Endothelial cell of umbilical vein (primary cell): ENCODE results near the gene GRAMD1B. TPM values are rescaled to one million over a fixed set of nuclear protein-coding genes. Genes with fewer than 3 reads are reported as not detected.

Source experiments
- BruUV-seq: library from RNA; stranded (reverse); fragments of 400-500 nt; replicated peaks from 2 replicates; lab custom pipeline; 2021; lab: Mats Ljungman, UMichigan
- CTCF ChIA-PET: fragments of 300-600, 350-600 bp; sonication (Branson Sonifier 250); formaldehyde crosslinking; loops from one replicate; lab custom pipeline; 2021; ENCODE audit warnings: antibody characterized with exemption, inconsistent platforms; lab: Charles Lee
- POLR2A ChIA-PET: fragments of 300-600, 350-600 bp; sonication (Branson Sonifier 250); formaldehyde crosslinking; loops from one replicate; lab custom pipeline; 2021; ENCODE audit warnings: antibody characterized with exemption, inconsistent platforms; lab: Charles Lee
- DNase-seq: peaks from one replicate; pipeline ENCODE4 v3.0.0-alpha.2; 2011; ENCODE audit warnings: low read depth, low spot score
- FAIRE-seq: peaks from 2 replicates; lab custom pipeline; 2011; peaks lifted over from hg19 to GRCh38; lab: Jason Lieb, UNC
- H2AFZ ChIP-seq: 2 replicates; pipeline ENCODE4 v1.6.0; 2012; ENCODE audit warnings: low read depth, low read length, control low read depth, inconsistent platforms
- H3K27ac ChIP-seq: 2 replicates; pipeline ENCODE4 v1.5.1; 2011; ENCODE audit warnings: low read depth, mild to moderate bottlenecking, control low read depth, low read length, moderate library complexity; ENCODE audit not compliant: insufficient read depth
- H3K27me3 ChIP-seq, 2 experiments: 2 replicates each; pipeline versions ENCODE4 v1.6.0 to v1.6.1; 2011; ENCODE audit warnings: low read length in 2 of 2, mixed read lengths in 1 of 2; ENCODE audit not compliant: control insufficient read depth in 2 of 2, insufficient read depth in 2 of 2
- H3K36me3 ChIP-seq, 2 experiments: 2 replicates in 1 of 2; 3 replicates in 1 of 2; pipeline ENCODE4 v1.5.1; 2011; ENCODE audit warnings: low read length in 2 of 2, mild to moderate bottlenecking in 1 of 2, moderate library complexity in 1 of 2; ENCODE audit not compliant: control insufficient read depth in 2 of 2, insufficient read depth in 2 of 2; ENCODE audit errors: extremely low read depth in 1 of 2
- H3K4me1 ChIP-seq: 3 replicates; pipeline ENCODE4 v1.5.1; 2011; ENCODE audit warnings: mild to moderate bottlenecking, low read length; ENCODE audit not compliant: control insufficient read depth, insufficient read depth; ENCODE audit errors: extremely low read depth
- H3K4me2 ChIP-seq: 2 replicates; pipeline ENCODE4 v1.6.1; 2011; ENCODE audit warnings: low read length, control low read depth, mixed read lengths; ENCODE audit not compliant: insufficient read depth
- H3K4me3 ChIP-seq, 3 experiments: fragments of 200-600 bp in 1 of 3; sonication (generic), shearing (Covaris generic) in 1 of 3; replicated peaks in 1 of 3; 2 replicates each; pipeline ENCODE4 v1.5.1; 2011 to 2016; ENCODE audit warnings: control low read depth in 3 of 3, low read length in 3 of 3, mild to moderate bottlenecking in 2 of 3, inconsistent platforms in 1 of 3, low read depth in 1 of 3, moderate library complexity in 1 of 3; ENCODE audit not compliant: insufficient read depth in 1 of 3
- H3K79me2 ChIP-seq: 2 replicates; pipeline ENCODE4 v1.6.0; 2012; ENCODE audit warnings: low read length, inconsistent platforms; ENCODE audit not compliant: control insufficient read depth, insufficient read depth
- H3K9ac ChIP-seq: replicated peaks from 2 replicates; pipeline ENCODE3; 2011; ENCODE audit warnings: low read length, control low read depth; ENCODE audit not compliant: insufficient read depth; ENCODE audit errors: extremely low read depth
- H3K9me1 ChIP-seq: replicated peaks from 3 replicates; pipeline ENCODE4 v1.6.0; 2011; ENCODE audit warnings: mild to moderate bottlenecking, low read length; ENCODE audit not compliant: control insufficient read depth, insufficient read depth; ENCODE audit errors: extremely low read depth
- H3K9me3 ChIP-seq: replicated peaks from 2 replicates; pipeline ENCODE4 v1.5.1; 2012; ENCODE audit warnings: low read length, inconsistent platforms; ENCODE audit not compliant: control insufficient read depth, insufficient read depth
- H4K20me1 ChIP-seq: replicated peaks from 2 replicates; pipeline ENCODE3; 2011; ENCODE audit warnings: mild to moderate bottlenecking, low read length; ENCODE audit not compliant: control insufficient read depth, insufficient read depth; ENCODE audit errors: extremely low read depth
- EZH2 ChIP-seq: IDR thresholded peaks from 2 replicates; pipeline ENCODE4 v1.6.1; 2012; ENCODE audit warnings: borderline replicate concordance, low read depth, mild to moderate bottlenecking, moderate library complexity, low read length, inconsistent platforms; ENCODE audit not compliant: severe bottlenecking
- GATA2 ChIP-seq: IDR thresholded peaks from 2 replicates; pipeline ENCODE4 v1.7.0; 2011; ENCODE audit warnings: low read depth, mild to moderate bottlenecking, moderate library complexity, mixed read lengths, low read length; ENCODE audit not compliant: insufficient read length, insufficient read depth
- JUN ChIP-seq: IDR thresholded peaks from 2 replicates; pipeline ENCODE4 v1.6.1; 2011; ENCODE audit warnings: borderline replicate concordance, low read depth; ENCODE audit not compliant: insufficient read length, insufficient read depth
- MYC ChIP-seq: IDR thresholded peaks from one replicate; pipeline ENCODE4 v1.6.1; 2011; ENCODE audit warnings: mild to moderate bottlenecking, low read depth, low read length
- POLR2A ChIP-seq: IDR thresholded peaks from 2 replicates; pipeline ENCODE4 v1.6.1; 2012; ENCODE audit warnings: low read depth, mild to moderate bottlenecking, control low read depth, low read length
- POLR2AphosphoS5 ChIP-seq: IDR thresholded peaks from 2 replicates; pipeline ENCODE4 v1.6.1; 2012; ENCODE audit warnings: low read depth, mild to moderate bottlenecking, control low read depth, low read length, moderate library complexity; ENCODE audit not compliant: insufficient read depth
- dilution Hi-C: fragments of 300-500 bp; cut with MboI; formaldehyde crosslinking; loops from one replicate; pipeline ENCODE4 v1.15.0; 2019; ENCODE audit warnings: low sequenced_read_pairs; ENCODE audit not compliant: extremely low pct_ligation_motif_present
- intact Hi-C: fragments of 100-400 bp; cut with micrococcal nuclease; formaldehyde crosslinking; loops from one replicate; pipeline ENCODE4 v1.10.0; 2022
- polyA plus RNA-seq, 4 experiments: library from polyadenylated mRNA; depleted of rRNA in 3 of 4; stranded (reverse) in 3 of 4; unstranded in 1 of 4; fragments of >200 nt; gene quantifications; 2 replicates each; pipeline versions ENCODE4 v1.2.1 to v1.2.3, GENCODE V29; 2011 to 2012; ENCODE audit warnings: missing spikeins in 1 of 4
- total RNA-seq: library from RNA; stranded (reverse); gene quantifications from 2 replicates; pipeline ENCODE4 v1.2.3, GENCODE V29; 2021
- TF ChIP-seq, protein P1 (sequence below), 2 donors: IDR thresholded peaks; 1 replicate in 1 of 2; 2 replicates in 1 of 2; pipeline ENCODE4 v1.5.1; 2011; ENCODE audit warnings: low read length in 2 of 2, mild to moderate bottlenecking in 2 of 2, moderate library complexity in 2 of 2, control low read depth in 1 of 2, inconsistent platforms in 1 of 2, low read depth in 1 of 2; ENCODE audit not compliant: insufficient read depth in 1 of 2; ENCODE audit errors: extremely low read depth in 1 of 2

Gene GRAMD1B
- total and polyA plus RNA-seq, 2 donors (not counting 3 experiments of a cell fraction or from before 2014, with no cell fraction given), result 5.1 to 11.1 TPM

DNA sequence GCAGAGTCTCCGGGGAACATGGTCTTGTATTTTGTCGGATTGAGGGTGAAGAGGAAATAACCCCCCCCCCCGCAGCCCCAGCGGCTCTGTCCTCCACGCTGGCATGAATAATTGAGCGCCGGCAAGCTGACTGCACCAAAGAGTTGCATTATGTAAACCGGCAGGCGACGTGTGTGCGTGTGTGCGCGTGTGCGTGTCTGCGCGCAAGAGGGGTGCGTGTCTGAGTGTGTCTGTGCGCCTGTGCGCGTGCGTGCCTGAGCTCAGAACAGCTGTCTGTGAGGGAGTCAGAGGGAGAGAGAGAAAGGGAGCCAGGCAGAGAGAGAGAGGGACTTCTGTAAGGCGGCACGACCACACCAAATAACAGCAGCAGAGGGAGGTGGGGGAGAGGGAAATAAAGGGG is 129.9 kb downstream of the GRAMD1B start:
- H3K4me2 ChIP-seq, result no peak overlapping the region
- intact Hi-C loops, result no loop called here
- H3K79me2 ChIP-seq, result no peaks in the 10 kb centered on the region
- DNase-seq, result no peak
- no peaks in the 10 kb centered on the region for H4K20me1 ChIP-seq
- FAIRE-seq, result no peak
- no peak overlapping the region for H3K27ac ChIP-seq
- CTCF ChIA-PET, result interaction anchor here (0.7 to 3.2 kb wide), 5 partner anchors 14 to 372 kb away, joined by 5 to 15 read pairs (median 6); no protein-coding TSS in a partner anchor
- H3K9me3 ChIP-seq, result no peaks in the 10 kb centered on the region
- peaks cover 0 to 9% of the 10 kb centered on the region in 2 experiments for H3K27me3 ChIP-seq
- no peaks in the 10 kb centered on the region for H3K36me3 ChIP-seq
- POLR2A ChIA-PET, result no interaction called here
- no peak overlapping the region for H2AFZ ChIP-seq
- TF ChIP-seq POLR2A (no peak), GATA2 (no peak), MYC (no peak), JUN (no peak), EZH2 (no peak), POLR2AphosphoS5 (no peak)
- TF ChIP-seq, protein P1, sequence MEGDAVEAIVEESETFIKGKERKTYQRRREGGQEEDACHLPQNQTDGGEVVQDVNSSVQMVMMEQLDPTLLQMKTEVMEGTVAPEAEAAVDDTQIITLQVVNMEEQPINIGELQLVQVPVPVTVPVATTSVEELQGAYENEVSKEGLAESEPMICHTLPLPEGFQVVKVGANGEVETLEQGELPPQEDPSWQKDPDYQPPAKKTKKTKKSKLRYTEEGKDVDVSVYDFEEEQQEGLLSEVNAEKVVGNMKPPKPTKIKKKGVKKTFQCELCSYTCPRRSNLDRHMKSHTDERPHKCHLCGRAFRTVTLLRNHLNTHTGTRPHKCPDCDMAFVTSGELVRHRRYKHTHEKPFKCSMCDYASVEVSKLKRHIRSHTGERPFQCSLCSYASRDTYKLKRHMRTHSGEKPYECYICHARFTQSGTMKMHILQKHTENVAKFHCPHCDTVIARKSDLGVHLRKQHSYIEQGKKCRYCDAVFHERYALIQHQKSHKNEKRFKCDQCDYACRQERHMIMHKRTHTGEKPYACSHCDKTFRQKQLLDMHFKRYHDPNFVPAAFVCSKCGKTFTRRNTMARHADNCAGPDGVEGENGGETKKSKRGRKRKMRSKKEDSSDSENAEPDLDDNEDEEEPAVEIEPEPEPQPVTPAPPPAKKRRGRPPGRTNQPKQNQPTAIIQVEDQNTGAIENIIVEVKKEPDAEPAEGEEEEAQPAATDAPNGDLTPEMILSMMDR (IDR thresholded peaks at IDR 0.05; ENCODE audit: extremely low read depth in 1 of 2, insufficient read depth in 1 of 2, low read depth in 1 of 2, low read length in 2 of 2), result no peak
- dilution Hi-C loops, result no loop called here
- BruUV-seq, result no TSS peak
- no peaks in the 10 kb centered on the region for H3K4me1 ChIP-seq
- H3K9me1 ChIP-seq, result no peaks in the 10 kb centered on the region
- H3K9ac ChIP-seq, result no peak overlapping the region
- no peak overlapping the region for H3K4me3 ChIP-seq
